ENCODE measurements around the gene CLIP3.

GRCh38 chr19:36081894-36082293 lies 49.2 kb upstream of the CLIP3 start:
- no peak for TF ChIP-seq POLR2A (IDR thresholded peaks at IDR 0.05)
- TF ChIP-seq CTCF (IDR thresholded peaks at IDR 0.05), result no peak
- no peak for TF ChIP-seq EP300 (IDR thresholded peaks at IDR 0.05)
- TF ChIP-seq POLR2AphosphoS5 (IDR thresholded peaks at IDR 0.05), result no peak

Data from upper lobe of left lung (tissue), 4 donors.